Adipocyte (in vitro differentiated cells): ENCODE data around the gene TCERG1L.

Experiments used
- DNase-seq: peaks from one replicate; pipeline ENCODE4 v3.0.0-alpha.2; 2015; ENCODE audit warnings: low read depth
- H3K27me3 ChIP-seq: replicated peaks from 2 replicates; pipeline ENCODE4 v1.7.0; 2013; ENCODE audit warnings: mild to moderate bottlenecking, low read length, moderate library complexity; ENCODE audit not compliant: control insufficient read depth, insufficient read depth
- H3K36me3 ChIP-seq: 2 replicates; pipeline ENCODE4 v1.7.0; 2013; ENCODE audit warnings: low read length, mild to moderate bottlenecking, moderate library complexity; ENCODE audit not compliant: control insufficient read depth, insufficient read depth, severe bottlenecking
- H3K4me1 ChIP-seq: 2 replicates; pipeline ENCODE4 v1.7.0; 2013; ENCODE audit warnings: mild to moderate bottlenecking, low read length, moderate library complexity; ENCODE audit not compliant: control insufficient read depth, insufficient read depth
- H3K4me3 ChIP-seq: 2 replicates; pipeline ENCODE4 v1.7.0; 2013; ENCODE audit warnings: mild to moderate bottlenecking, low read length, moderate library complexity
- H3K9ac ChIP-seq: 2 replicates; pipeline ENCODE4 v1.7.0; 2013; ENCODE audit warnings: mild to moderate bottlenecking, low read length, moderate library complexity
- H3K9me3 ChIP-seq: 2 replicates; pipeline ENCODE4 v1.7.0; 2013; ENCODE audit warnings: mild to moderate bottlenecking, low read length, moderate library complexity; ENCODE audit not compliant: control insufficient read depth

TCERG1L gene

GRCh38 chr10:131090761-131091661 lies 220.5 kb downstream of the TCERG1L start:
- Histone ChIP-seq H3K4me1 (no peaks in the 10 kb centered on the region), H3K9me3 (no peaks in the 10 kb centered on the region), H3K4me3 (no peak overlapping the region), H3K36me3 (no peaks in the 10 kb centered on the region), H3K27me3 (no peaks in the 10 kb centered on the region), H3K9ac (no peak overlapping the region)
- no peak for DNase-seq

GRCh38 chr10:131089861-131090260 lies 221.7 kb downstream of the TCERG1L start:
- no peak overlapping the region for H3K4me3 ChIP-seq
- DNase-seq = no peak
- H3K9me3 ChIP-seq = no peaks in the 10 kb centered on the region
- no peaks in the 10 kb centered on the region for H3K36me3 ChIP-seq
- H3K27me3 ChIP-seq = no peaks in the 10 kb centered on the region
- no peak overlapping the region for H3K9ac ChIP-seq
- H3K4me1 ChIP-seq = no peaks in the 10 kb centered on the region

DNA sequence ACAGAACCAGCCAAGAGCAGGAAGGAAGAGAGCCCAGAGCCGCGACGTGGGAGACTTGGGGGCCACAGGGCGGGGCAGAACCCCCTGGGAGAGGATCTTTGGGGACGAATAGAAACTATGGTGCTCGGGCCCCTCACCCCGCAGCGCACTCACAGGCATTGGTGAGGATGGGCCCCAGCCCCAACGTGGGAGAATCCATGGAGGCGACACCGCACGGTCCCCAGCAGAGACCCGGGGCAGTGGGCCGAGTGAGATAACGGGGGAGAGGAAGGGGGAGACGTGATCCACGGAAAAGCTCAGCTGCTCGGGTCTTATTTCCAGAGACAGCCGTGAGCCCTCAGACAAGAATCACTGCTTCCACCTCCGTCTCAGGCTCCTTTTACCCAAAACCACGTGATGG lies 222.4 kb downstream of the TCERG1L start:
- Histone ChIP-seq H3K4me1 (no peaks in the 10 kb centered on the region), H3K9ac (no peak overlapping the region), H3K27me3 (no peaks in the 10 kb centered on the region), H3K4me3 (no peak overlapping the region), H3K9me3 (no peaks in the 10 kb centered on the region), H3K36me3 (no peaks in the 10 kb centered on the region)
- DNase-seq = no peak

GRCh38 chr10:131088619-131089018 lies 222.9 kb downstream of the TCERG1L start:
- H3K4me1 ChIP-seq = no peaks in the 10 kb centered on the region
- no peak overlapping the region for H3K9ac ChIP-seq
- H3K36me3 ChIP-seq = no peaks in the 10 kb centered on the region
- no peaks in the 10 kb centered on the region for H3K27me3 ChIP-seq
- H3K9me3 ChIP-seq = no peaks in the 10 kb centered on the region
- no peak for DNase-seq
- H3K4me3 ChIP-seq = no peak overlapping the region

DNA sequence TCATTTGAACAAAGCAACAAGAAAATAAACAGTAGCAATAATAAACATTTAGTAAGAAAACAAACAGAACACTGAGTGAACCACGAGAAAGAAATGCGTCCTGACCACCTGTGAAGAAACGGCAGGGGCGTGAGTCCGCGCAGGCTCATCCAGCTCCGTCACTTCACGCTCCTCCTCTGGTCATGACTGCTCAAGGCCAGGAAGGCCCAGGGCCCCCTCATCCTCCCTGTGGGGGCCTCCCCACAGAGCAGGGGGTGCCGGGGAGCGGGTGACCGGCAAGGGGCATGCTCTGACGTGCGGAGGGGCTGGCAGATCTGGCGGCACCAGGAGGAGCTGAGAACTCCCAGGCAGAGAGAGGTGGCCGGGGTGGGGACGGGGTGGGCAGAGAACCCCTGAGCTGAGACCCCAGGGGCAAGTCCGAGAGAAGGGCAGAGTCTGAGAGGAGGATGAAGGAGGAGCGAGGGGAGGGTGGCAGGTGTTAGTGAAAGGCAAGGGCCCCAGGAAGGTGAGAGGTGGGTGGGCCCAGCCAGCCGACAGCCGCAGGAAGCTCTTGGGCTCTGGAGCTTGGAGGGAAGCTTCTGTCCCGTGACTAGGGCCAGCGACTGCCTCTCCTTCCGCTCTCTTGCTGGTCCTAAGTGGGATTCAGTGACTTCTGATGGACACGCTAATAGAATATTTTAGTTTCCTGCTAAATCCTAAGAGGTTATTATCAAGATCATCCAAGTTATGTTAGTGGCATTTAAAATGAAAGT lies 223.9 kb downstream of the TCERG1L start:
- DNase-seq = no peak
- no peaks in the 10 kb centered on the region for H3K9me3 ChIP-seq
- no peaks in the 10 kb centered on the region for H3K4me1 ChIP-seq
- no peaks in the 10 kb centered on the region for H3K36me3 ChIP-seq
- H3K9ac ChIP-seq = no peak overlapping the region
- no peaks in the 10 kb centered on the region for H3K27me3 ChIP-seq
- no peak overlapping the region for H3K4me3 ChIP-seq

DNA sequence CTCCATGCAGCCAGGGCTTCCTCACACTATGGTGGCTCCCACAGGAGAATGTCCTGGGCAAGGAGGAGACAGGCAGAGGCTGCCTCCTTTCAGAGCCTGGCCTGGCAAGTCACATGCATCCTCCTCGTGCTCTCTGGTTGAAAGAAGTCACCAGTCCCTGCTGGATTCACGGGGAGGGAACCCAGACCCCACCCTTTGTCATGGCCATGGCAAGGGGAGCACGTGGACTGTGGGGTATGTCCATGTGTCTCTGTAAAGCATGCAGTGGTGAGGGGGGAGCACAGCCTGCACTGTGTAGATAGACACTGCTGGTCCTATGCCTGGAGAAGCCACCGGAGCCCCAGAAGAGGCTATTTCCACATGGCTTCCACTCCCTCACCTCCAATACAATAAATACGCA lies 225.0 kb downstream of the TCERG1L start:
- no peak for DNase-seq
- H3K27me3 ChIP-seq = no peaks in the 10 kb centered on the region
- no peak overlapping the region for H3K9ac ChIP-seq
- no peak overlapping the region for H3K4me3 ChIP-seq
- no peaks in the 10 kb centered on the region for H3K4me1 ChIP-seq
- H3K9me3 ChIP-seq = no peaks in the 10 kb centered on the region
- H3K36me3 ChIP-seq = no peaks in the 10 kb centered on the region

DNA sequence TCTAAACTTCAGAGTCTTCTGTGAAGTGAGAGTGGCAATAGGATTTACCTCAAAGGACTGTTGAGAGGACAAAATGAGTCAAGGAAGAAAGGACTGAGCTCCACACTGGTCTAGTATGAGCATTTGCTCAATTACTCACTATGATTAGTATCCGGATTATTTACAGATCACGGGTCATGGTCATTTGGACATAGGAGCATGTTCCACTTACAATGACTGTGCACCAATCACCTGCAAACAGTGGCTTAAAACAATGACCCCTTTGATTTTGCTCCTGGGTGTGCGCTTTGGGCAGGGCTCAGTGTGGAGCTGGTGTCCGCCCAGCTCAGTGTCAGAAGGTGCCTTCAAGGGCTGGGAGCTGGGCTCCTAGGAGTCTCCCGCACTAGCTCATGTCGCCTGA lies 225.4 kb downstream of the TCERG1L start:
- H3K4me3 ChIP-seq = no peak overlapping the region
- H3K9ac ChIP-seq = no peak overlapping the region
- H3K4me1 ChIP-seq = no peaks in the 10 kb centered on the region
- no peaks in the 10 kb centered on the region for H3K9me3 ChIP-seq
- no peaks in the 10 kb centered on the region for H3K27me3 ChIP-seq
- no peak for DNase-seq
- no peaks in the 10 kb centered on the region for H3K36me3 ChIP-seq

DNA sequence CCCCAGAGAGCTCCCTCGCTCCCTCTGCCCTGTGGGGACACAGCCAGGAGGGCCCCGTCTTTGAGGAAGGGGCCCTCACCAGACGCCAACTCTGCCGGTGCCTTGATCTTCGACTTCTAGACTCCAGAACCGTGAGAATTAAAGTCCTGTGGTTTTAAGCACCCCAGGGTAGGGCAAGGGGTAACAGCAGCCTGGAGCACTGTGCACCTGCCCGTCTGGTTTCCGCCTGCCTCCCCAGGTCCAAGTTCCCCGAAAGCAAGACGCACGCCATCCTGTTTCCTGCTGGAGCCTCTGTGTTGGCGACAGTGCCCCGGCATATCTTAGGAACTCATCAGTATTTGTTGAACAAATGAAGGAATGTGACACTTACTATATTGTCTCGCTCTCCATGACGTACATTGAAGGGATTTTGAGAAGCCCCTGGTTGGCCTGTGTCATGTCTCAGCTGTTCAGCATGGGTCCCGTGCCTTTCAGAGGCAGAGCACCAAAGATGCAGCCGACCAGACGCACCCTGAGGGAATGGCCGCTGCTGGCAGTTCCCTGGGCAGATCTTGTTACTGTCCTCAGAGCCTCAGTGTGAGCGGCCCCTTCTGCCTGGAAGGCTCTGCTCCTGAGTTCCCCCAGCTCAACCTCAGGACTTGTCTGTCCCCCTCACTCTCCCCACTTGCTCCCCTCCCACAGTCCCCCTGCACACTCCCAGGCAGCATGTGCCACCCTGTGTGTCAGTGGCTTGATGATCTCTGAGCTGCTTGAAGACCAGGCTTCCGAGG lies 226.2 kb downstream of the TCERG1L start:
- H3K36me3 ChIP-seq = no peaks in the 10 kb centered on the region
- H3K9ac ChIP-seq = no peak overlapping the region
- no peak overlapping the region for H3K4me3 ChIP-seq
- no peaks in the 10 kb centered on the region for H3K27me3 ChIP-seq
- H3K9me3 ChIP-seq = no peaks in the 10 kb centered on the region
- DNase-seq = no peak
- no peaks in the 10 kb centered on the region for H3K4me1 ChIP-seq

DNA sequence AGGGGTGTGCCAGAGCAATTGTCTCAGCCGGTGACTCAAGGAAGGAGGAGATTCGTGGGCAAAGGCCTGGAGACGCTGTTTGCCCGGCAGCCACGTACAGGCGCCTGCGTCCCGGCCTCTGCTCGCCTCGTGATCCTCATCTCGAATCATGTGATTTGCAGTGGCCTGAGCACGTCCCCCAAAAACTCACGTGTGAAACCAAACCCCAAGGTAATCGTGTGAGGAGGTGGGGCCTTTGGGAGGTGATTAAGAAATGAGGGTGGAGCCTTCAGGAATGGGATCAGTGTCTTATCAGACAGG lies 226.8 kb downstream of the TCERG1L start:
- Histone ChIP-seq H3K4me1 (no peaks in the 10 kb centered on the region), H3K36me3 (no peaks in the 10 kb centered on the region), H3K9ac (no peak overlapping the region), H3K27me3 (no peaks in the 10 kb centered on the region), H3K4me3 (no peak overlapping the region), H3K9me3 (no peaks in the 10 kb centered on the region)
- no peak for DNase-seq

DNA sequence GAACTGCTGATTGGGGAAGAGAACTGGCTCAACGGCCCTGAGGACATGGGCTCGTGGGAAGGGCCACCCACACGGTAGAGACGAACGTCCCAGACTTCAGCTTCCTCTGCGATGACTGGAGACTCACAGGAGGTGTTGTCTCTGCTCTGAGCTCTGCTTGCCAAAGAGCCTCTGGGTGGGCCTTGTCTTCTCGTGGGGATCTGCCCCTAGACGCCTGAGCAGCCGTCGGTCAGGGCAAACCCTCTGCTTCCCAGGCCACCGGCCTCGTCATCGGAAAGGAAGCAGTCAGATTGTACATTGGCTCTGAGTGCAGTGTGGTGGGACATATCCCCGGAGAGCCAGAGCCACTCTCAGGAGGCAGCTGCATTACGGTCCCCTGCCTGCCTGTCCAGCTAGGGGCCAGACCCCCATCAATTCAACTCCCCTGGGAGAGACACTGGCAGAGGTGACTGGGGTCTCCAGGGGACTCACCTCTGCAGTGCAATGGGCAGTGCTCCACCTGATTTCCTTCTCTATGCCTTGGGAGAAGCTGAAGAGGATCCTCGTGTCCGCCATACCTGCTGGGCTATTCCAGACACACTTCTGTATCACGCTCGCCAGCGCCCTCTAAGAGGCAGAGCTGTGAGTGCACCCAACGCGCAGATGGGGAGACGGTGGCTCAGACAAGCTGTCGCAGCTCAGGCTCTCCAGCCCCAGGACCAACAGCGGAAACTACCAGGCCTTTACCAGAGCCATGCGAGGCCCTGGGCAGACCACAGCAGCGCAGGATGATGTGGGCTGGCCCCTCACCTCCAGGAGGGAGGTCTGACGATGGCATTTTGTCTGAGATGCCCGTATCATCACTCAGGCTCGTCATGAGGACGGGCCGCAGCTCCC lies 227.4 kb downstream of the TCERG1L start:
- no peaks in the 10 kb centered on the region for H3K9me3 ChIP-seq
- DNase-seq = no peak

More for the DNA sequence above, 227.4 kb downstream of the TCERG1L start:
- Histone ChIP-seq H3K27me3 (no peaks in the 10 kb centered on the region), H3K36me3 (no peaks in the 10 kb centered on the region), H3K9ac (no peak overlapping the region), H3K4me3 (no peak overlapping the region), H3K4me1 (no peaks in the 10 kb centered on the region)
